Stimulated activated naive CD8-positive, alpha-beta T cell treated with anti-CD3 and anti-CD28 coated beads, Interleukin-15, Interleukin-2, amounts not matched to agents 100 ng/mL and 50 ng/mL, for 24 hours (primary cell): ENCODE measurements around the gene ARSJ.
A peak's percentile ranks its signal among the peaks of the same experiment; 100 is the strongest.
"Not testable (repeated sequence)": the region's sequence is repeated elsewhere in the genome, so short reads cannot be mapped to it uniquely, and the experiment has no call there.

Experiments used
- H3K27ac Mint-ChIP-seq: one replicate; pipeline ENCODE4 v1.8.0; 2021; ENCODE audit warnings: mild to moderate bottlenecking, mixed read lengths
- H3K27me3 Mint-ChIP-seq: one replicate; pipeline ENCODE4 v1.8.0; 2021; ENCODE audit warnings: mixed read lengths
- H3K36me3 Mint-ChIP-seq: one replicate; pipeline ENCODE4 v1.8.0; 2021; ENCODE audit warnings: low read depth, mixed read lengths
- H3K4me1 Mint-ChIP-seq: one replicate; pipeline ENCODE4 v1.8.0; 2021; ENCODE audit warnings: low read depth, mixed read lengths
- H3K4me3 Mint-ChIP-seq: one replicate; pipeline ENCODE4 v1.8.0; 2021; ENCODE audit warnings: mild to moderate bottlenecking, mixed read lengths
- H3K9me3 Mint-ChIP-seq: one replicate; pipeline ENCODE4 v1.8.0; 2021; ENCODE audit warnings: mixed read lengths

Gene ARSJ

DNA sequence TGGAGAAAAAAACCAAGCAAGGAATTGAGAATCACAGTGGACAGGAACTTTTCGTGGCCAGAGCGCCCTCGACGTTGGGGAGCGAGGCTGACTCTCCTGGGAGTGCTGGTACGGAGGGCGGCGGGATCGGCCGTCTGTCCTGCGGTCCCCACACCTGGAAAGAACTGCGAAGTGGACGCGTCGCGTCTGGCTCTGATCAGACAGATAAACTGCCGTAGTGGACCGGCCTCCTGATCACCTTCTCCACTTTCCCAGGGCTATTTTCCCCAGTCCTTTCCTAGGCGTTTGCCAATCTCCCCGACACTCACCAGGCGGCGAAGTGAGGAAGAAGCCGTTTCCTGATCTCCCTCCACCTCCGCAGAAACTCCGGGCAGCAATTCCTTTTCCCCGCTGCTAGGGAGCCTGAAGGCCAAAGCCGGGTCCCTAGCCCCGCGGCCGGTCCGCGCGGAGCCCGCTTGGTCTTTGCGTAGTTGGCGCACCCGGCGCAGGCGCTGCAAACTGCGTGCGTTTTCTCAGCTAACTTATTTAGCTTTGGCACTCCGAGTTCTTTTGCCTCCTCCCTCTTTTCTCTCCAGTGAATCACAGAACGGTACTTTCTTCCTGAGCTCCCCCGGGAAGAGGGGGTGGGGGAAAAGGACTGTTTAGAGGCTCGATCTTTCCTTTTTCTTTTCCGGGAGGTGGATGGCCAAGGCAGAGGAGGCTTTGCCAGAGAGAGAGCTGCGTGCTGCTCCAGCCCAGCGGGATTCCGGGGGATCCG is at the start of gene ARSJ:
Gene ARSJ (minus strand): TSS at position 500 of the 757 bp plus-strand sequence. CDS start 813 bp downstream, outside the sequence.
- Mint-ChIP-seq H3K4me3 (peak within 1 kb of the TSS; percentile 71), H3K36me3 (no peaks in the 10 kb centered on the region), H3K4me1 (peaks cover 18% of the 10 kb centered on the region), H3K27me3 (peaks cover 54% of the 10 kb centered on the region), H3K27ac (no peak within 1 kb of the TSS), H3K9me3 (peaks cover 2% of the 10 kb centered on the region)

DNA sequence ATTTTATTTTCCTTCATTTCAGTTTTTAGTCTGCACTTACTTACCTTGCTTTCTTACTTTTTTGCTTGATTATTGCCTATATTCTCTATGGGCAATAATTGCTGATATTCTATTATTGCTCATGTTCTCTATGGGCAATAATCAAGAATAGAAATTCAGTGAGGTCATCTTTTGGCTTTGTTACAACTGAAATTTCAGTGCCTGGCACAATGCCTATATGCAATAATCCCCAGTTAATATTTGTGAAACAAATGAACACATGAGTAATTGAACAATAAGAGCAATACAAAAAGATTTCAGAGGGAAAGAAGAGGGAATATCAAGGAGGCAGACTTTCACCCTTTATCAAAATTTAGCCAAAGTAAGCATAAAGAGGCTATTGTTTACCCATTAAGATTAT is 48.6 kb upstream of the ARSJ start:
- Mint-ChIP-seq H3K4me3 (no peak overlapping the region), H3K9me3 (no peaks in the 10 kb centered on the region), H3K27ac (no peak overlapping the region), H3K4me1 (no peaks in the 10 kb centered on the region), H3K36me3 (no peaks in the 10 kb centered on the region), H3K27me3 (no peaks in the 10 kb centered on the region)

DNA sequence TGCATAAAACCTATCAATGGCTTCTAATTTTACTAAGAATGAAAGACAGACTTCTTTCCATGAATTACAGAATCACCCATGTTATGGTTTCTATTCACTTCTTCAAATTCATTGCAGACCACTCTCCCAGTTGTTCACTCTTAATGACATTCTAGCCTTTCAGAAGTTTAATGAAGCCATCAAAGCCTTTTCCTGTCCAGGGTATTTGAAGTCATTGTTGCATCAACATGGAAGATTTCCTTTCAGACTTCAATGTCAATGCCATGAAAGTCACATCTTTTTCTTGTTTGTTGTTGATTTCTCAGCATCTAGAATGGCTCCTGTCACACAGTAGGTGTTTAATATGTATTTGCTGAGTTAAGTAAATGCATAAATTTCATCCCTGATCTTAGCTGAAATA is 48.1 kb upstream of the ARSJ start:
- H3K27ac Mint-ChIP-seq = no peak overlapping the region
- H3K36me3 Mint-ChIP-seq = no peaks in the 10 kb centered on the region
- H3K4me3 Mint-ChIP-seq = no peak overlapping the region
- H3K27me3 Mint-ChIP-seq = no peaks in the 10 kb centered on the region
- H3K4me1 Mint-ChIP-seq = no peaks in the 10 kb centered on the region
- no peaks in the 10 kb centered on the region for H3K9me3 Mint-ChIP-seq

DNA sequence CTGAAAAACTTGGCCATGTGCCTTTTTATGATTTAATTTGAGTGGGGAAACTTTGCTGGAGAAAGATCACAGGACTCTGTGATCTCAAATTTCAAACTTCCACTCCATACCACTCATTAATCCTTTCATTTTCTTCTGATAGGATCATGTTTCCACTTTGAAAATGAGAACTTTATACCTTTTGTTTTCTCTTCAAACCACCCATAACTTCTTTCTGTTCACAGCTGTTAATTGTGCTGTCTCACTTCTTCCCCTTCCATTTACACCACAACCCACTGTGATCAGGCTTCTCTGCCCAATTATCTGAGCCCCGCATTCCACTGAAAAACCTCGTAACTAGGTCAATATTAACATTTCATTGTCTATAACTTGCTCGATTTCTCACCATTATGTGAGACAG is 47.0 kb upstream of the ARSJ start:
- Mint-ChIP-seq H3K36me3 (no peaks in the 10 kb centered on the region), H3K4me3 (no peak overlapping the region), H3K4me1 (no peaks in the 10 kb centered on the region), H3K27ac (no peak overlapping the region), H3K9me3 (no peaks in the 10 kb centered on the region), H3K27me3 (no peaks in the 10 kb centered on the region)

DNA sequence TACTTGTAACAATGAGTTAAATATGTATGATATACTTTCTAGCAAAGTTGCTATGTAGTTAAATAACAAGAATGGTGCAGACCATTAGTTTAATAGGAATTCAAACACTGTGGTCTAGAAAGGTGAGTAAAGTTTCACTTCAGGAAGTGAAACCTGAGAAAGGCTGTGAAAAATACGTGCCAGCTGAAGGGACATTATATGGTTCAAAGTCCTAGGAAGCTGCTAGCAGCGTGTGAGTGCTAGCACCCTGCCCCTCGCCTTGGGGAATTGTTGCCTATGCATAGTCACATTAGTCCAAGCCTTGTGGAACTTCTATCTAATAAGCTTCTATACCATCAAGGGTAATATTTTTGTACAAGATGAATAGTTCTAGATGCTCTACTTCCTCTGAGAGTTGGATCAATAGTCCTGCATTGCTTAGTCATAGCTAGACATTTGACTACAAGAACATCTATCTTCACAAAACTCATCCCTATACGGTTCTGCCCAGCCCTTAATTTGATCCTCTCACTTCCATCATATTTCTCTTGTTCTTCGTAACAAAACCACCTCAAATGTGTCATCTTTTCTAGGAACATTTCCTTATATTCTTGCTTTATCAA is 45.8 kb upstream of the ARSJ start:
- H3K9me3 Mint-ChIP-seq = no peaks in the 10 kb centered on the region
- H3K27me3 Mint-ChIP-seq = no peaks in the 10 kb centered on the region
- no peak overlapping the region for H3K27ac Mint-ChIP-seq
- no peaks in the 10 kb centered on the region for H3K4me1 Mint-ChIP-seq
- H3K36me3 Mint-ChIP-seq = no peaks in the 10 kb centered on the region
- no peak overlapping the region for H3K4me3 Mint-ChIP-seq

DNA sequence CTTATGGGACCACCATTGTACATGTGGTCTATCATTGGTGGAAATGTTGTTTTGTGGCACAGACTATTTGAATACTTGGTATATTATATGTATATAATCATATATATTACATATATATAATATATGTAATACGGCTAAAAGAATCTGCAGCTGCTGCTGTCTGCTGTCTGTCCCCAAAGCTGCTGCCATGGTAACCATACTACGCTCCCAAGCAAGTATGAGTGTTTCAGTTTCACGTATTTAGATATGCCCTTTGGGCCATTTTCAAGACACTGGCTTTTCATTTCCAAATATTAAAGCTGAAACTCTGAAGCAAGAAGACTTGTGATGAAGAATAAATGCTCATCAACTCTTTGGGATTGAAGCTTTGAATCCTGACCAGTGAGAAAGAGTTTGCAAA is 42.0 kb upstream of the ARSJ start:
- no peak overlapping the region for H3K27ac Mint-ChIP-seq
- H3K9me3 Mint-ChIP-seq = peaks cover 3% of the 10 kb centered on the region
- H3K27me3 Mint-ChIP-seq = no peaks in the 10 kb centered on the region
- H3K4me3 Mint-ChIP-seq = no peak overlapping the region
- no peaks in the 10 kb centered on the region for H3K36me3 Mint-ChIP-seq
- no peaks in the 10 kb centered on the region for H3K4me1 Mint-ChIP-seq

DNA sequence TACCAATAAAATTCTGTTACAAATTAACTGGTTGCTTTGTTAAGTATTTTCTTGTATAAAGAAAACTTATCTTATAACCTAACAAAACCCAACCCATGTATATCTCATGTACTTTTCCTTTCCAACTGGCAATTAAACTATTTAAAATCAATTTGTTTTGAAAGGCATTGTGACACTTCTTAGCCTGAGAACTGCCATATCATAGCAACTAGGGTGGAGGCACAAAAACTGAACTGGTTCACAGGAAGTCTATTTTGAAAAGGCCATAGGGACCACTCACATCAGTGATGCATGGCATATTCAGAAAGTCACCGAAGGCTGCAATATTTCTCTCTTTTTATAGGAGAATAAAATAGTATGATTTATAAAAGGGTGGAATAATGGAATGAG is 40.5 kb upstream of the ARSJ start:
- Mint-ChIP-seq H3K27me3 (no peaks in the 10 kb centered on the region), H3K4me3 (no peak overlapping the region), H3K9me3 (peaks cover 3% of the 10 kb centered on the region), H3K27ac (no peak overlapping the region), H3K4me1 (no peaks in the 10 kb centered on the region), H3K36me3 (no peaks in the 10 kb centered on the region)

DNA sequence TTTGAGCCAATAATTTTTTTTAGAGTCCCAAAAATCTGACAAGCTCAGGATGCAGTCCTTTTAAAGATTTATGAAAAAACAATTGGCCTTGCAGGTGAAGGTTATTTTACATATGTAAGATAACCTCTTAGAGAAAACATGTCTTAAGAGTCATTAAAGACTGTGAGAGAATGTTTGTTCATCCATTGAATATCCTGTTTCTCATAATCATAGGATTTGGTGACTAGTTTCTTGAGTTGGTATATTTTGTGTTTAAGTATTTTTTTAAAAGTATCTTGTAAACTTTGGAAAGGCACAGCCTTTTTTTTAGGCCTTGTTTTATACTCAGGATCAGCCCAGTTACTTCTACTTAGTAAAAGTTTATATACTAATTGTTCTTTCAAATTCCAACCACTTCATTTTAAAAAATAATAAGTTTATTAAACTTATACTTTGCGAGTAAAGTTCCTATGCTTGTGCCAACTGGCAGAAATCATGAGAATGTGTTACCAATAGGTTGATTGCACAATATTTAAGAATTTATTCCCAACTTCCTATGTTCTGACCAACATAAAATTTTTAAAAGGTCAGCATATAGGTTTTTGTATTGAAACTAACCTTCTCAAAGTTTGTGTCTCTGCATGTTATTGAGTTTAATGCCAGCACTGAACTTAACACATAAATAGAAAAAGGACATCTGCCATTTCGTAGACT is 40.0 kb upstream of the ARSJ start:
- Mint-ChIP-seq H3K9me3 (peaks cover 3% of the 10 kb centered on the region), H3K4me3 (no peak overlapping the region), H3K4me1 (no peaks in the 10 kb centered on the region), H3K36me3 (no peaks in the 10 kb centered on the region), H3K27ac (no peak overlapping the region), H3K27me3 (no peaks in the 10 kb centered on the region)

DNA sequence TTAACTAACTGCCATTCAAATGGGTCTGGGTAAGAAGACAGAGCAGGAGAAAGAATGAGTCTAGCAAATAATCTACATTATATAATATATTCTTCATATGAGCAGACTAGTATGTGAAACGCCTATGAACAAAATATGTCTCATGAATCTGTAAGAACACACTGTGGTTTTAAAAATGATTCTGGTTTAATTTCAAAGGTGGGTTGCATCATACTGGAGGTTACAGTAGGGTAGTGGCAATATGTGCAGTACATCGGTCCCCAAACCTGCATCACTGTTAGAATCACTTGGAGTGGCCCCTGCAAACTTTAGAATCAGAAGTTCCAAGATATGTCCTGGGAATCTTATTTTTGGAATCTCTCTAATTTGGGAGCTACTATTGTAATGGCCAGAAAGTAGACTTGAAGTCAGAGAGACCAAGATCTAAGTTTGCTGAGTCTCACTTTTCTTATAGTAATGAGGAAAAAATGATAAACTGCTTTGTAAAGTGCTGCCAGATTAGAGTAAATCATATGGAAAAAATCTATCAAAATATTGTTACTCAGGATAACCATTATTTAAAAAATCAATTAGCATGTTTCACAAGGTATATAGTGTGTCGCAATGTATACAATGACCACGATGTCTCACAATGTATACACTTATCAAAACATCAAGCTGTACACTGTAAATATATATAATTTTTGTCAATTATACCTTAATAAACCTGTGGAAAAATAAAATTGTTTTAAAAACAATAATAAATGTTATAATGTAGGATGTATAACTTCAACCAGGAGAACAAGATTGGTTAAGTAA is 37.9 kb upstream of the ARSJ start:
- no peaks in the 10 kb centered on the region for H3K4me1 Mint-ChIP-seq
- H3K27me3 Mint-ChIP-seq = no peaks in the 10 kb centered on the region

DNA sequence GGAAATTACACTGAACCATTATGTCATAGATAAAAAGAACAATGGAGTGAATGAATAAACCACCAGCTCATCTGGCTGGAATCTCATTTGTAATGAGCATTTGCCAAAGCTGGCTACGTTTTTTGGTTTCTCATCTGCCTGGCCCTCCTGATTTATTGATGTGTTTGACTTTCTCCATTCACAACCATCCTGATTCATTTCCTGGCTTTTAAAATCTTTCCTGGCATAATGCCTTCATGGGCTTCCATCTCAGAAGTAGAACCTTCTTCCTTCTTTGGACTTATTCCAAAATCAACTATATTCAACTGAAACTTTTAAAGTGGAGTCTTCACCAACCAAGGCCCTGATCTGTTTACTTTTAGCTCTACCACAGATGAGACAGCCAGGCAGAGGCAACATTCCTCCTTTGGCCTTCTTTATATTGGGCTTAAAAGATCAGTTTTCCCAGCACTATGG is 36.0 kb upstream of the ARSJ start:
- H3K27ac Mint-ChIP-seq = no peak overlapping the region
- H3K4me1 Mint-ChIP-seq = no peaks in the 10 kb centered on the region
- H3K4me3 Mint-ChIP-seq = no peak overlapping the region
- peaks cover 7% of the 10 kb centered on the region for H3K9me3 Mint-ChIP-seq
- no peaks in the 10 kb centered on the region for H3K27me3 Mint-ChIP-seq
- peaks cover 4% of the 10 kb centered on the region for H3K36me3 Mint-ChIP-seq

More for the DNA sequence above, 37.9 kb upstream of the ARSJ start:
- H3K27ac Mint-ChIP-seq = no peak overlapping the region
- no peak overlapping the region for H3K4me3 Mint-ChIP-seq
- peaks cover 3% of the 10 kb centered on the region for H3K9me3 Mint-ChIP-seq
- H3K36me3 Mint-ChIP-seq = no peaks in the 10 kb centered on the region

DNA sequence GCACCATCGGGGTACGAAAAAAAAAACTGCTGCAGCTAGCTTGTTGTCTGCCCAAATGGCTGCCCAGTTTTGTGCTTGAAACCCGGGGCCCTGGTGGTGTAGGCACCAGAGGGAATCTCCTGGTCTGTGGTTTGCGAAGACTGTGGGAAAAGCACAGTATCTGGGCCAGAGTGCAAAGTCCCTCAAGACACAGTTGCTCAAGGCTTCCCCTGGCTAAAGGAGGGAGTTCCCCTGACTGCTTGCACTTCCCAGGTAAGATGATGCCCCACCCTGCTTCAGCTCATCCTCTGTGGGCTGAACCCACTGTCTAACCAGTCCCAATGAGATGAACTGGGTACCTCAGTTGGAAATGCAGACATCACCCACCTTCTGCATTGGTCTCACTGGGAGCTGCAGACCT is 33.8 kb upstream of the ARSJ start:
- peaks cover 14% of the 10 kb centered on the region for H3K9me3 Mint-ChIP-seq
- not testable (repeated sequence) for H3K4me1 Mint-ChIP-seq, H3K27ac Mint-ChIP-seq, H3K27me3 Mint-ChIP-seq, H3K4me3 Mint-ChIP-seq, H3K36me3 Mint-ChIP-seq

DNA sequence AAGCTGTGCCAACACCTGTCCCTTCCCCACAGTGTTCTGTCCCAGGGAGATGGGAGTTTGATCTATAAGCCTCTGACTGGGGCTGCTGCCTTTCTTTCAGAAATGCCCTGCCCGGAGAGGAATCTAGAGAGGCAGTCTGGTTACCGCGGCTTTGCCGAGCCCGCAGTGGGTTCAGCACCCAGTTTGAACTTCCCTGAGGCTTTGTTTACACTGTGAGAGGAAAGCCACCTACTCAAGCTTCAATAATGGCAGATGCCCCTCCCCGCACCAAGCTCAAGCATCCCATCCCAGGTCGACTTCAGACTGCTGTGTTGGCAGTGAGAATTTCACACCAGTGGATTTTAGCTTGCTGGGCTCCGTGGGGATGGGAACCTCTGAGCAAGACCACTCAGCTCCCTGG is 33.3 kb upstream of the ARSJ start:
- no peak overlapping the region for H3K4me3 Mint-ChIP-seq
- H3K27me3 Mint-ChIP-seq = peaks cover 5% of the 10 kb centered on the region
- H3K27ac Mint-ChIP-seq = no peak overlapping the region
- H3K9me3 Mint-ChIP-seq = peaks cover 11% of the 10 kb centered on the region
- H3K4me1 Mint-ChIP-seq = no peaks in the 10 kb centered on the region
- peaks cover 4% of the 10 kb centered on the region for H3K36me3 Mint-ChIP-seq

DNA sequence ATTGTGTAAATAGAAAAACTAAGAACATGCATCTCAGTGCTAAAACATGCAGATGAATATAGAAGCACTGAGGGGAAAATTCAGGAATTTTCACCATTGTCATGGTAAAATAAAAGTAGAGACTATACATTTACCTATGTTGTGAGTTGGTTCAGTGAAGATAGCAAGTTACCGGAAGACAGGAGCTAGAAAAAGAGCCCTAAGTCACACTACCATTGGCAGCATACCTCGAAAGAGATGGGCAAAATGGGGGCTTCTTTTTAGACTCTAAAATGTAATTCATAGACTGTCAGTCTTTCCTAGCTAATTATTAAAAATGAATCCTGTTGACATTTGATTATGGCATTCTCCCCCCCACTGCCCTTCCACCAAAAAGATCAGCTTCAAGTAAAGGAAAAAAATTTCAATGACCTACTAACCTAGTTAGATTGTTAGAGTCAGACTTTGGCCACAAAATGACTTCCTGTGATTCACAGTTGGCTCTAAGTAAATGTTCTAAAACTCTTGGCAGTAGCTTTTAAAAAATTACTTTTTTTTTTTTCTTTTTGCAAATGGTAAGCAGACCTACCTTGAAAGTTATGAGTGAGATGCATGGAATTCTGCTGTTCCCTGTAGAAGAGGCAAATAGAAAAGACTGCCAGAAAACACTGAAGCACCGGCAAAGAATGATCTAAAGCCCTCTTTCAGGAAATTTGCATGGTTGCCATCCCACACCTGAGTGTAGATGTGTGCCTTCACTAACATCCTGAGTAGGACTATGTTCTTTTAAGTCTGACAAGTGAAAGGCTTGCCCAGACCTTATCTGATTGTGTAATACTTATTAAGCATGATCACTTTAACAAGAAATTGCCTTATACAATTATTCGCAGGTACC is 26.4 kb upstream of the ARSJ start:
- Mint-ChIP-seq H3K27ac (no peak overlapping the region), H3K27me3 (peaks cover 5% of the 10 kb centered on the region), H3K36me3 (no peaks in the 10 kb centered on the region), H3K9me3 (peaks cover 10% of the 10 kb centered on the region), H3K4me1 (peaks cover 15% of the 10 kb centered on the region), H3K4me3 (no peak overlapping the region)
